SK-N-SH (cell line): ENCODE measurements around the gene POP4. TPM values are rescaled to one million over a fixed set of nuclear protein-coding genes. Genes with fewer than 3 reads are reported as not detected.

Experiments
- CTCF ChIA-PET: fragments of 300-600, 350-600 bp; formaldehyde crosslinking; extraction: SDS; loops from one replicate; lab custom pipeline; 2021; lab: Yijun Ruan, JAX
- POLR2A ChIA-PET: fragments of 350-600 bp; sonication (Branson Sonifier 250); formaldehyde crosslinking; extraction: SDS; loops from one replicate; lab custom pipeline; 2020; ENCODE audit warnings: antibody characterized with exemption, inconsistent platforms; lab: Yijun Ruan, JAX
- DNase-seq: peaks from one replicate; pipeline ENCODE4 v3.0.0; 2012
- H2AFZ ChIP-seq: fragments of 200-600 bp; sonication (generic); 2 replicates; pipeline ENCODE4 v1.8.1; 2016; ENCODE audit warnings: antibody characterized with exemption, mild to moderate bottlenecking, low read depth
- H3F3A ChIP-seq: fragments of 200-600 bp; sonication (generic); replicated peaks from 2 replicates; pipeline ENCODE3; 2016; ENCODE audit warnings: antibody characterized with exemption, mild to moderate bottlenecking; ENCODE audit not compliant: insufficient read depth
- H3K27ac ChIP-seq, 2 experiments: fragments of 200-500 bp in 1 of 2; fragments of 200-600 bp in 1 of 2; sonication (Bioruptor generic) in 1 of 2; sonication (generic), shearing (Covaris generic) in 1 of 2; 2 replicates each; pipeline versions ENCODE4 v1.5.1 to v1.6.1; 2014 to 2016; ENCODE audit warnings: low read depth in 2 of 2, inconsistent platforms in 1 of 2, low read length in 1 of 2, mild to moderate bottlenecking in 1 of 2, mixed read lengths in 1 of 2
- H3K27me3 ChIP-seq: fragments of 200-600 bp; sonication (generic), shearing (Covaris generic); 2 replicates; pipeline ENCODE4 v1.6.1; 2016; ENCODE audit warnings: mixed run types; ENCODE audit not compliant: insufficient read depth
- H3K36me3 ChIP-seq, 2 experiments: fragments of 200-500 bp in 1 of 2; fragments of 200-600 bp in 1 of 2; sonication (Bioruptor generic) in 1 of 2; sonication (generic) in 1 of 2; replicated peaks in 1 of 2; 2 replicates each; pipeline versions ENCODE3 to v1.5.1; 2014 to 2016; ENCODE audit warnings: low read length in 1 of 2, mild to moderate bottlenecking in 1 of 2; ENCODE audit not compliant: insufficient read depth in 2 of 2, control insufficient read depth in 1 of 2
- H3K4me1 ChIP-seq, 2 experiments: fragments of 200-500 bp in 1 of 2; fragments of 200-600 bp in 1 of 2; sonication (Bioruptor generic) in 1 of 2; sonication (generic), shearing (Covaris generic) in 1 of 2; 2 replicates each; pipeline versions ENCODE4 v1.5.1 to v1.6.1; 2014 to 2016; ENCODE audit warnings: low read depth in 1 of 2, low read length in 1 of 2, mixed run types in 1 of 2; ENCODE audit not compliant: insufficient read depth in 2 of 2, control insufficient read depth in 1 of 2
- H3K4me2 ChIP-seq: fragments of 200-600 bp; sonication (generic), shearing (Covaris generic); 2 replicates; pipeline ENCODE4 v1.6.1; 2017; ENCODE audit warnings: mixed run types
- H3K4me3 ChIP-seq, 2 experiments: fragments of 200-500 bp in 1 of 2; fragments of 200-600 bp in 1 of 2; sonication (Bioruptor generic) in 1 of 2; sonication (generic), shearing (Covaris generic) in 1 of 2; 2 replicates each; pipeline versions ENCODE4 v1.5.1 to v1.8.1; 2014 to 2016; ENCODE audit warnings: low read depth in 2 of 2, inconsistent platforms in 1 of 2, low read length in 1 of 2, mild to moderate bottlenecking in 1 of 2, mixed read lengths in 1 of 2, moderate library complexity in 1 of 2
- H3K79me2 ChIP-seq: fragments of 200-600 bp; sonication (generic); 2 replicates; pipeline ENCODE4 v1.8.1; 2017; ENCODE audit warnings: mild to moderate bottlenecking; ENCODE audit not compliant: insufficient read depth
- H3K9ac ChIP-seq: fragments of 200-600 bp; sonication (generic); 2 replicates; pipeline ENCODE4 v1.6.1; 2017; ENCODE audit warnings: mixed run types
- H3K9me2 ChIP-seq: fragments of 200-600 bp; sonication (generic); 2 replicates; pipeline ENCODE4 v1.6.1; 2017; ENCODE audit warnings: mixed run types
- H3K9me3 ChIP-seq: fragments of 200-600 bp; sonication (generic); 2 replicates; pipeline ENCODE4 v1.6.1; 2017; ENCODE audit warnings: mixed run types, mild to moderate bottlenecking, moderate library complexity
- H4K20me1 ChIP-seq: fragments of 200-600 bp; sonication (generic); 2 replicates; pipeline ENCODE4 v1.6.1; 2017; ENCODE audit warnings: mild to moderate bottlenecking, mixed run types; ENCODE audit not compliant: insufficient read depth
- EP300 ChIP-seq, 2 experiments: IDR thresholded peaks; 2 replicates each; pipeline versions ENCODE4 v1.4.0 to v1.6.1; 2012; ENCODE audit warnings: borderline replicate concordance in 1 of 2, low read depth in 1 of 2, low read length in 1 of 2
- FOXM1 ChIP-seq: IDR thresholded peaks from 2 replicates; pipeline ENCODE4 v1.4.0; 2012; ENCODE audit warnings: low read depth, mild to moderate bottlenecking
- GABPA ChIP-seq: IDR thresholded peaks from 2 replicates; pipeline ENCODE4 v1.4.0; 2012; ENCODE audit warnings: low read depth, mild to moderate bottlenecking
- MEF2A ChIP-seq: IDR thresholded peaks from 2 replicates; pipeline ENCODE4 v1.4.0; 2012; ENCODE audit warnings: low read depth, borderline replicate concordance
- NRF1 ChIP-seq: IDR thresholded peaks from 2 replicates; pipeline ENCODE4 v1.6.1; 2012; ENCODE audit warnings: low read depth, mild to moderate bottlenecking, low read length
- POLR2AphosphoS5 ChIP-seq: IDR thresholded peaks from 2 replicates; pipeline ENCODE4 v1.6.1; 2012; ENCODE audit warnings: low read depth, low read length
- RAD21 ChIP-seq: IDR thresholded peaks from 2 replicates; pipeline ENCODE4 v1.6.1; 2012; ENCODE audit warnings: mild to moderate bottlenecking, low read length
- RXRA ChIP-seq: IDR thresholded peaks from 2 replicates; pipeline ENCODE4 v1.4.0; 2012; ENCODE audit warnings: low read depth, mild to moderate bottlenecking, borderline replicate concordance
- TCF12 ChIP-seq: IDR thresholded peaks from 2 replicates; pipeline ENCODE4 v1.4.0; 2012
- WGBS: methylation state at CpG from one replicate; pipeline ENCODE4 v1.1.6; 2017; ENCODE audit warnings: low lambda C conversion rate; 5-methylcytosine and 5-hydroxymethylcytosine counted together
- polyA plus RNA-seq, 3 experiments: library from polyadenylated mRNA; depleted of rRNA; stranded (reverse); fragments of >200 nt; gene quantifications; 2 replicates each; pipeline ENCODE4 v1.2.3, GENCODE V29; 2012
- TF ChIP-seq, protein P1 (sequence below): fragments of 200-600 bp; sonication (generic); IDR thresholded peaks from 2 replicates; pipeline ENCODE4 v1.6.1; 2017; ENCODE audit warnings: antibody characterized with exemption, mild to moderate bottlenecking, moderate library complexity
- TF ChIP-seq, protein P2 (sequence below): fragments of 150-350 bp; IDR thresholded peaks from 2 replicates; pipeline ENCODE4 v1.6.1; 2016; ENCODE audit warnings: mild to moderate bottlenecking, low read depth, low read length
- TF ChIP-seq, protein P3 (sequence below): IDR thresholded peaks from 2 replicates; pipeline ENCODE4 v1.4.0; 2012; ENCODE audit warnings: low read depth, borderline replicate concordance
- TF ChIP-seq, protein P4 (sequence below): IDR thresholded peaks from 2 replicates; pipeline ENCODE4; 2012

The POP4 gene
- polyA plus RNA-seq, 1 of the 3 experiments (the other 2 are of a cell fraction) = 75.4 TPM

DNA sequence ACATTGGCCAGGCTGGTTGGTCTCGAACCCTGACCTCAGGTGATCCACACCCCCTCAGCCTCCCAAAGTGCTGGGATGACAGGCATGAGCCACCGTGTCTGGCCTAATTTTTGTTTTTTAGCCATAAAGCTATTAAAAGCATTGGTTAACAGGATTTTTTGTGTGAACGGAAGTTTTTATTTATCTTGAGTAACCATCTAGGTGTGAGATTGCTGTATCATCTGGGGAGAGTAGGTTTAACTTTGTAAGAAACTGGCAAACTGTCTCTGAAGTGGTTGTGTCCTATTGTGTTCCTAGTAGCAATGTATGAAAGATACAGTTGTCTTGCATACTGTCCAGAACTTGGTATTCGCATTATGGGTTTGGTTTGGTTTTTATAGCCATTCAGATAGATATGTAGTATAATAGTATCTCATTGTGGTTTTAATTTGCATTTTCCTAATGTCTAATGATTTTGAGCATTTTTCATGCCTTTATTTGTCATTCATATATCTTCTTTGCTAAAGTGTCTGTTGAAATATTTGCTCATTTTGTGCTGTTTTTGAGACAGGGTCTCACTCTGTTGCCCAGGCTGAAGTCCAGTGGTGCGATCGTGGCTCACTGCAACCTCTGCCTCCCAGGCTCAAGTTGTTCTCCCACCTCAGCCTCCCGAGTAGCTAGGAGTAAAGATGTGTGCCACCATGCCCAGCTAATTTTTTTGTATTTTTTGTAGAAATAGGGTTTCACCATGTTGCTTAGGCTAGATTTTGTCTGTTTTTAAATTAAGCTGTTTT is 45.7 kb downstream of the POP4 start:
- ChIA-PET POLR2A (no interaction called here), CTCF (interaction anchor here (1.0 kb wide), 2 partner anchors 13 to 41 kb away, joined by 3 read pairs; partner anchors contain the start of gene PLEKHF1)
- TF ChIP-seq, protein P1, sequence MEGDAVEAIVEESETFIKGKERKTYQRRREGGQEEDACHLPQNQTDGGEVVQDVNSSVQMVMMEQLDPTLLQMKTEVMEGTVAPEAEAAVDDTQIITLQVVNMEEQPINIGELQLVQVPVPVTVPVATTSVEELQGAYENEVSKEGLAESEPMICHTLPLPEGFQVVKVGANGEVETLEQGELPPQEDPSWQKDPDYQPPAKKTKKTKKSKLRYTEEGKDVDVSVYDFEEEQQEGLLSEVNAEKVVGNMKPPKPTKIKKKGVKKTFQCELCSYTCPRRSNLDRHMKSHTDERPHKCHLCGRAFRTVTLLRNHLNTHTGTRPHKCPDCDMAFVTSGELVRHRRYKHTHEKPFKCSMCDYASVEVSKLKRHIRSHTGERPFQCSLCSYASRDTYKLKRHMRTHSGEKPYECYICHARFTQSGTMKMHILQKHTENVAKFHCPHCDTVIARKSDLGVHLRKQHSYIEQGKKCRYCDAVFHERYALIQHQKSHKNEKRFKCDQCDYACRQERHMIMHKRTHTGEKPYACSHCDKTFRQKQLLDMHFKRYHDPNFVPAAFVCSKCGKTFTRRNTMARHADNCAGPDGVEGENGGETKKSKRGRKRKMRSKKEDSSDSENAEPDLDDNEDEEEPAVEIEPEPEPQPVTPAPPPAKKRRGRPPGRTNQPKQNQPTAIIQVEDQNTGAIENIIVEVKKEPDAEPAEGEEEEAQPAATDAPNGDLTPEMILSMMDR = no peak
- TF ChIP-seq TCF12 (no peak), GABPA (no peak), FOXM1 (no peak), POLR2AphosphoS5 (no peak), EP300 (IDR thresholded peaks at IDR 0.05; ENCODE audit: borderline replicate concordance in 1 of 2, low read depth in 1 of 2, low read length in 1 of 2) (no peak), MEF2A (no peak), RAD21 (no peak), NRF1 (no peak), RXRA (no peak)
- TF ChIP-seq, protein P2, sequence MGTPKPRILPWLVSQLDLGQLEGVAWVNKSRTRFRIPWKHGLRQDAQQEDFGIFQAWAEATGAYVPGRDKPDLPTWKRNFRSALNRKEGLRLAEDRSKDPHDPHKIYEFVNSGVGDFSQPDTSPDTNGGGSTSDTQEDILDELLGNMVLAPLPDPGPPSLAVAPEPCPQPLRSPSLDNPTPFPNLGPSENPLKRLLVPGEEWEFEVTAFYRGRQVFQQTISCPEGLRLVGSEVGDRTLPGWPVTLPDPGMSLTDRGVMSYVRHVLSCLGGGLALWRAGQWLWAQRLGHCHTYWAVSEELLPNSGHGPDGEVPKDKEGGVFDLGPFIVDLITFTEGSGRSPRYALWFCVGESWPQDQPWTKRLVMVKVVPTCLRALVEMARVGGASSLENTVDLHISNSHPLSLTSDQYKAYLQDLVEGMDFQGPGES = no peak
- TF ChIP-seq, protein P3, sequence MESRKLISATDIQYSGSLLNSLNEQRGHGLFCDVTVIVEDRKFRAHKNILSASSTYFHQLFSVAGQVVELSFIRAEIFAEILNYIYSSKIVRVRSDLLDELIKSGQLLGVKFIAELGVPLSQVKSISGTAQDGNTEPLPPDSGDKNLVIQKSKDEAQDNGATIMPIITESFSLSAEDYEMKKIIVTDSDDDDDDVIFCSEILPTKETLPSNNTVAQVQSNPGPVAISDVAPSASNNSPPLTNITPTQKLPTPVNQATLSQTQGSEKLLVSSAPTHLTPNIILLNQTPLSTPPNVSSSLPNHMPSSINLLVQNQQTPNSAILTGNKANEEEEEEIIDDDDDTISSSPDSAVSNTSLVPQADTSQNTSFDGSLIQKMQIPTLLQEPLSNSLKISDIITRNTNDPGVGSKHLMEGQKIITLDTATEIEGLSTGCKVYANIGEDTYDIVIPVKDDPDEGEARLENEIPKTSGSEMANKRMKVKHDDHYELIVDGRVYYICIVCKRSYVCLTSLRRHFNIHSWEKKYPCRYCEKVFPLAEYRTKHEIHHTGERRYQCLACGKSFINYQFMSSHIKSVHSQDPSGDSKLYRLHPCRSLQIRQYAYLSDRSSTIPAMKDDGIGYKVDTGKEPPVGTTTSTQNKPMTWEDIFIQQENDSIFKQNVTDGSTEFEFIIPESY = no peak
- TF ChIP-seq, protein P4, sequence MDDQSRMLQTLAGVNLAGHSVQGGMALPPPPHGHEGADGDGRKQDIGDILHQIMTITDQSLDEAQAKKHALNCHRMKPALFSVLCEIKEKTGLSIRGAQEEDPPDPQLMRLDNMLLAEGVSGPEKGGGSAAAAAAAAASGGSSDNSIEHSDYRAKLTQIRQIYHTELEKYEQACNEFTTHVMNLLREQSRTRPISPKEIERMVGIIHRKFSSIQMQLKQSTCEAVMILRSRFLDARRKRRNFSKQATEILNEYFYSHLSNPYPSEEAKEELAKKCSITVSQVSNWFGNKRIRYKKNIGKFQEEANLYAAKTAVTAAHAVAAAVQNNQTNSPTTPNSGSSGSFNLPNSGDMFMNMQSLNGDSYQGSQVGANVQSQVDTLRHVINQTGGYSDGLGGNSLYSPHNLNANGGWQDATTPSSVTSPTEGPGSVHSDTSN = no peak
- 23% methylated on average over 7 of the region's 7 CpGs for WGBS
- Histone ChIP-seq H3K9me2 (no peaks in the 10 kb centered on the region), H2AFZ (no peak overlapping the region), H3K27me3 (peaks cover 9% of the 10 kb centered on the region; the same call in 1 of the 2 replicates), H3K4me1 (no peaks in the 10 kb centered on the region), H3K79me2 (no peaks in the 10 kb centered on the region), H4K20me1 (no peaks in the 10 kb centered on the region), H3K9ac (no peak overlapping the region), H3K36me3 (no peaks in the 10 kb centered on the region), H3K27ac (no peak overlapping the region), H3K4me2 (no peak overlapping the region), H3K9me3 (no peaks in the 10 kb centered on the region), H3F3A (no peaks in the 10 kb centered on the region), H3K4me3 (no peak overlapping the region)
- no peak for DNase-seq
